Testis (tissue), 3 donors: ENCODE data around the gene PIK3CB. TPM values are rescaled to one million over a fixed set of nuclear protein-coding genes. Genes with fewer than 3 reads are reported as not detected.
A peak's percentile ranks its signal among the peaks of the same experiment; 100 is the strongest.
"Not testable (repeated sequence)": the region's sequence is repeated elsewhere in the genome, so short reads cannot be mapped to it uniquely, and the experiment has no call there.

Experiments used
- DNase-seq: peaks from one replicate; pipeline ENCODE4 v3.0.0-alpha.2; 2019
- H3K27ac ChIP-seq, 2 donors: fragments of 200-600 bp; sonication (generic); one replicate each; pipeline ENCODE4 v1.5.1; 2019
- H3K27me3 ChIP-seq: fragments of 200-600 bp; sonication (generic); one replicate; pipeline ENCODE4 v1.5.1; 2019
- H3K36me3 ChIP-seq: fragments of 200-600 bp; sonication (generic); one replicate; pipeline ENCODE4 v1.5.1; 2017; ENCODE audit warnings: low read depth; ENCODE audit errors: missing control alignments
- H3K4me1 ChIP-seq: fragments of 200-600 bp; sonication (generic); one replicate; pipeline ENCODE4 v1.5.1; 2019
- H3K4me3 ChIP-seq, 2 donors: fragments of 200-600 bp; sonication (generic); one replicate each; pipeline ENCODE4 v1.5.1; 2017 to 2019
- H3K9me3 ChIP-seq: fragments of 200-600 bp; sonication (generic); one replicate; pipeline ENCODE4 v1.5.1; 2017
- CTCF ChIP-seq, 3 experiments: fragments of 450-650 bp in 2 of 3; fragments of 200-600 bp in 1 of 3; sonication (generic) in 1 of 3; IDR thresholded peaks; one replicate each; pipeline ENCODE4 v1.5.1; 2016 to 2019; ENCODE audit warnings: antibody characterized with exemption in 3 of 3, mild to moderate bottlenecking in 2 of 3, moderate library complexity in 1 of 3
- POLR2A ChIP-seq: fragments of 450-650 bp; IDR thresholded peaks from one replicate; pipeline ENCODE4 v1.6.1; 2017; ENCODE audit warnings: antibody characterized with exemption, mild to moderate bottlenecking, moderate library complexity
- WGBS, 2 donors: methylation state at CpG; one replicate each; pipeline ENCODE4 v1.1.5; 2018; 5-methylcytosine and 5-hydroxymethylcytosine counted together
- intact Hi-C: fragments of 100-400 bp; cut with DNase I; formaldehyde crosslinking; loops from one replicate; pipeline ENCODE4 v1.15.1; 2023; ENCODE audit warnings: low total_unique reads
- polyA plus RNA-seq: library from polyadenylated mRNA; stranded (reverse); fragments of 350-450 nt; fragmentation: Illumina TruSeq; extraction: RNeasy Lipid Tissue Mini Kit (QIAGEN cat#74804); gene quantifications from one replicate; pipeline ENCODE4 v1.2.3, GENCODE V29; 2014; ENCODE audit warnings: low read depth, low replicate concordance; ENCODE audit not compliant: insufficient read depth
- total RNA-seq, 2 donors: library from RNA; depleted of rRNA; stranded (reverse); fragments of >200 nt; gene quantifications; one replicate each; pipeline ENCODE4 v1.2.3, GENCODE V29; 2016

PIK3CB gene
- total and polyA plus RNA-seq, 3 donors from 2014 or later, result 14.3 to 27.7 (median 25.9) TPM

GRCh38 chr3:138846262-138846791, 11.6 kb upstream of the PIK3CB start:
- Histone ChIP-seq H3K36me3 (no peaks in the 10 kb centered on the region), H3K27me3 (no peaks in the 10 kb centered on the region), H3K4me3 (no peak overlapping the region), H3K9me3 (no peaks in the 10 kb centered on the region), H3K27ac (no peak overlapping the region), H3K4me1 (no peaks in the 10 kb centered on the region)
- no peak for DNase-seq
- TF ChIP-seq POLR2A, result no peak
- TF ChIP-seq CTCF (IDR thresholded peaks at IDR 0.05), result no peak
- WGBS, 2 donors, result 74 to 76% methylated on average over 10 of the region's 10 CpGs
- intact Hi-C loops, result no loop called here

- Histone ChIP-seq H3K27me3 (no peaks in the 10 kb centered on the region), H3K4me3 (no peak overlapping the region), H3K27ac (no peak overlapping the region), H3K36me3 (no peaks in the 10 kb centered on the region), H3K4me1 (no peaks in the 10 kb centered on the region), H3K9me3 (no peaks in the 10 kb centered on the region)
- TF ChIP-seq CTCF (IDR thresholded peaks at IDR 0.05) (no peak), POLR2A (no peak)
- WGBS, 2 donors, result 67 to 83% methylated on average over 6 of the region's 6 CpGs
- intact Hi-C loops, result no loop called here
- DNase-seq, result no peak
Measured at GRCh38 chr3:138845771-138846173, 11.0 kb upstream of the PIK3CB start.

- no peak for DNase-seq
- H3K9me3 ChIP-seq, result no peaks in the 10 kb centered on the region
- intact Hi-C loops, result no loop called here
- 73 to 85% methylated on average over 7 of the region's 7 CpGs for WGBS, 2 donors
- no peaks in the 10 kb centered on the region for H3K36me3 ChIP-seq
- no peak overlapping the region for H3K4me3 ChIP-seq
- H3K27ac ChIP-seq, result no peak overlapping the region
- no peaks in the 10 kb centered on the region for H3K4me1 ChIP-seq
- no peaks in the 10 kb centered on the region for H3K27me3 ChIP-seq
- no peak for TF ChIP-seq POLR2A
- TF ChIP-seq CTCF (IDR thresholded peaks at IDR 0.05), result no peak
Measured at GRCh38 chr3:138845181-138845601, 10.5 kb upstream of the PIK3CB start.

GRCh38 chr3:138842483-138843188, 7.9 kb upstream of the PIK3CB start:
- intact Hi-C loops, result no loop called here
- Histone ChIP-seq H3K4me1 (no peaks in the 10 kb centered on the region), H3K27ac (no peak overlapping the region), H3K4me3 (no peak overlapping the region), H3K27me3 (no peaks in the 10 kb centered on the region), H3K36me3 (no peaks in the 10 kb centered on the region), H3K9me3 (no peaks in the 10 kb centered on the region)
- TF ChIP-seq CTCF (IDR thresholded peaks at IDR 0.05) (no peak), POLR2A (no peak)
- WGBS, 2 donors, result 83 to 92% methylated on average over 5 of the region's 5 CpGs
- no peak for DNase-seq

GRCh38 chr3:138838385-138838784, 3.7 kb upstream of the PIK3CB start:
- H3K27me3 ChIP-seq, intact Hi-C loops, DNase-seq: not testable (repeated sequence)

GRCh38 chr3:138835846-138836245, 1.1 kb upstream of the PIK3CB start:
- H3K4me3 ChIP-seq, intact Hi-C loops: not testable (repeated sequence)

More at GRCh38 chr3:138838385-138838784, 3.7 kb upstream of the PIK3CB start:
- not testable (repeated sequence) for H3K4me3 ChIP-seq, H3K36me3 ChIP-seq, H3K9me3 ChIP-seq, H3K4me1 ChIP-seq, H3K27ac ChIP-seq
- WGBS, 2 donors, result 95 to 96% methylated on average over 7 of the region's 7 CpGs

More at GRCh38 chr3:138835846-138836245, 1.1 kb upstream of the PIK3CB start:
- peak overlapping the region in 1 of 2 donors; percentile 92 for H3K27ac ChIP-seq
- H3K27me3 ChIP-seq, DNase-seq, H3K9me3 ChIP-seq, H3K36me3 ChIP-seq, H3K4me1 ChIP-seq: not testable (repeated sequence)
- WGBS, 2 donors, result 58 to 77% methylated on average over 19 of the region's 19 CpGs
